Posterior cingulate gyrus (tissue), 11 donors: ENCODE data around the gene ZIC2.

Experiments used
- DNase-seq, 10 donors: peaks; one replicate each; pipeline versions ENCODE4 v3.0.0 to v3.0.0-alpha.2; 2020 to 2021; ENCODE audit warnings: mixed read lengths in 3 of 10
- intact Hi-C: fragments of 100-400 bp; cut with DNase I; formaldehyde crosslinking; loops from one replicate; pipeline ENCODE4 v1.15.1; 2023

ZIC2 gene

GRCh38 chr13:99959127-99959539, 22.5 kb upstream of the ZIC2 start:
- intact Hi-C loops, result no loop called here
- no peak for DNase-seq

- intact Hi-C loops, result no loop called here
Measured at GRCh38 chr13:99959540-99960230, 21.9 kb upstream of the ZIC2 start.

GRCh38 chr13:99960663-99961311, 20.8 kb upstream of the ZIC2 start:
- intact Hi-C loops, result no loop called here
- no peak for DNase-seq

More at GRCh38 chr13:99959540-99960230, 21.9 kb upstream of the ZIC2 start:
- DNase-seq, result peak in 2 of 10 donors; percentile 79

DNA sequence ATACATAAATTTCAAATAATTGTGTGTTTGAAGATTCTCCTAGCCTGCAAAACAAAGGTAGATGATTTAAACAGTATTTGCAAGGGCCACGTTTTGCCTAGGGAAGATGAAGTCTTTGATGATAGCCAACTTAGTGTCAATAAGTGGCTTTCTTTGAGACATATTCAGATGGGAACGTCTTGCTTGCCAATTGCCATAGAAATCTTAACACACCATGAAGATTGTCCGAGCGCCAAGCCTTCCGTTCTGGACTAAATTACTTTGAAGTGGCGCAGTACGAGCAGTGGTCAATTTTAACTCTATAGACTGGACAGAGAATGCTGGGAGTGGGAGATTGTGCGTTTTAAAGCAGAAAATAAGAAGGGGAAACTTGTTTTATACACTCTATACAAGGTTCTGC, 19.9 kb upstream of the ZIC2 start:
- no peak for DNase-seq
- intact Hi-C loops, result no loop called here

DNA sequence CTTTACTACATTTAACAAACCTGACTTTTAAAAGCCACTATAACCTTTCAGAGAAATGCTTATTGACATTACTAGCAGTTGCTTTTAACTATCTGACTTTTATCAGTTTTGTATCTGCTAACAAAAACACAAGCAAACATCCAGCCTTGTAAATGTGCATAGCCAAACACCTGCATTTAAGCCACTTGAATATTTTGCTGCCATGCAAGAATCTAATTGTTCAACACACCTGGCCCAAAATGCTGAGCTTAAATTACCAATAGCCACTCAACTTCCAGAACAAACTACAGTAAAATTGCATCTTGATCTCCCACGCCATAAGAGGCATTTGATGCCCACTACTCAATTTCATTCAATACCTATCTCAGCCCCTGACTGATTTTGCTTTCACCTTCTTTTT, 19.3 kb upstream of the ZIC2 start:
- DNase-seq, result no peak
- intact Hi-C loops, result no loop called here

GRCh38 chr13:99963816-99964339, 17.7 kb upstream of the ZIC2 start:
- DNase-seq, result no peak
- intact Hi-C loops, result no loop called here

- no peak for DNase-seq
- intact Hi-C loops, result no loop called here
Measured at GRCh38 chr13:99965329-99966000, 16.1 kb upstream of the ZIC2 start.

GRCh38 chr13:99966064-99966805, 15.3 kb upstream of the ZIC2 start:
- intact Hi-C loops, result no loop called here
- DNase-seq, result no peak

DNA sequence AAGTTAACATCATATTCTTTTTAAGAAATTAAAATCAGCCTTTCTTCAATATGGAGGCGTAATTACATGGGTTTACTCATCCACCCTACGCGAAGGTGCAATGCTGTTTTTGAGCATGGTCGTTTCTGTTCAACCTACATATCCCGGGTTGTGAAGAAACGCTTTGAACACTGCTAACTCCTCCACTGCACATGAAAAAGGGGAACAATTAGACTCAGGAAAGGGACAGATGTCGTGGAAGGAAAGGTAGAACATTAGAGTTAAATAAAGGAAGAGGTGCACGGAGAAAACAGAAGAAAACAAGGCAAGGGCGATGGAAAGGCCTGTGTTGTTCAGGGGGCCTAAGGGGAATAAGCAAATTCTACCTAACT, 14.1 kb upstream of the ZIC2 start:
- no peak for DNase-seq

GRCh38 chr13:99967869-99968520, 13.6 kb upstream of the ZIC2 start:
- intact Hi-C loops, result no loop called here
- no peak for DNase-seq

More for the DNA sequence above, 14.1 kb upstream of the ZIC2 start:
- intact Hi-C loops, result no loop called here

- intact Hi-C loops, result no loop called here
- DNase-seq, result no peak
Measured at GRCh38 chr13:99968521-99969452, 12.8 kb upstream of the ZIC2 start.

DNA sequence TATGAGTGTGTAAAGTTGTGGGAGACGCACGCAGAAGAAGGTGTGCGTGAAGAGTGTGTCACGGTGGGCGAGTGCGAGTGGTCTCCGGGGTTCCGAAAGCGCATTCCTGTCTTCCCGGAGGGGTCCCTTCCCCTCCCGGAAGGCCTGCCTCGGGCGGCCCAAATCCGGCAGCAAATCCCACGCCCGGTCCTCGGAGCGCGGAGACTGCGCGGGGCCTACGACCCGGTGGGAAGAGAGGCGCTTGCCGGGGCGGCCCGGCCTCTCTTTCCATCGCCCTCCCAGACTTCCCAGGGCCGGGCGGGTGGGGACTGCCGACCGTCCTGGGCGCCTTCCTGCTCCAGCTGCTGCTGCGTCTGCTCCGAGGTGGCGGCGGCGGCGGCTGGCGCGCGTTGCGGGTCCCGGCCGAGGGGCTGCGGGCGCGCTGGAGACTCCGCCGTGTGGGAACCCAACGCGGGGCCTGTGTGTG, 12.1 kb upstream of the ZIC2 start:
- intact Hi-C loops, result no loop called here
- DNase-seq, result no peak

- peak in 3 of 10 donors; percentile 69 to 77 (median 73) for DNase-seq
- intact Hi-C loops, result no loop called here
Measured at GRCh38 chr13:99969919-99970650, 11.5 kb upstream of the ZIC2 start.

DNA sequence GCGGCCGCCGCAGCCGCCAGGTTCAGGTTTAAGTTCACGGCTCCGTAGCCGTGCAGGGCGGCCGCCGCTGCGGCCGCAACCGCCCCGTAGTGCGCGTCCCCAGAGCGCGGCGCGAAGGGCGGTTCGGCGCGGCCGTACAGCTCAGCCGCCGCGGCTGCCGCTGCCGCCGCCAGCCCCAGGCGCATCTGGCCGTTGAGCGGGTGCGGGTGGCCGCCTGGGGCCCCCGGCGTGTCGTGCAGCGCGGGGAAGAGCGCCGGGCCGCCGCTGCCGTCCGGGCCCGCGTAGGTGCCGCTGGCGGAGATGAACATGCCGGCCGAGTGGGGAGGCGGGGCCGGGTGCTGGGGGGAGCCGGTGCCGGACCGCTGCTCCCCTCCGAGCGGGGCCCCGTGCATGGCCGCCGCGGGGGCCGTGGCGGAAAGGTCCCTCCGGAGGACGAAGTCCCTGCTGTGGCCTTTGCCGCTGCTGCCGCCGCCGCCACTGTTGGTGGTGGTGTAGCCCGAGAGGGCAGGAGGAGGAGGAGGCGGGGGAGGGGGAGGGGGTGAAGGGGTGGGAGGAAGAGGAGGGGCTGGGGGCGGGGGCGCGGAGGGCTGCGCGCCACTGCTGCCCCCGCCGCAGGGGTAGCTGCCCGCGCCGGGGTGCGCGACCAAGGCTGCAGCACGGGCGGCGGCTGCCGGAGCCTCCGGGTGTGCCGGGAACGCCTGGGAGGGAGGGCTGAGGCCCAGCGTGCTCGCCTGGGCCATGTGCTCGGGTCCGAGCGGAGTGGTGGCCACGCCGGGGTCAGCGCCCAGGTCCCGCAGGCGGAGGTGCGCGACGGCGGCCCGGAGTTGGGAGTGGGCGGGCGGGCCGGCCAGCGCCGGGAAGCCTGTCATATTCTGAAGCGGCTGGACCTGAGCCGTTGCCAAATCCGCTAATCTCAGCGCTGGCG, 10.7 kb upstream of the ZIC2 start:
- peak in 3 of 10 donors; percentile 72 to 84 (median 83) for DNase-seq
- intact Hi-C loops, result no loop called here

- peak in 6 of 10 donors; percentile 46 to 88 (median 72) for DNase-seq
- intact Hi-C loops, result no loop called here
Measured at GRCh38 chr13:99971576-99972189, 9.9 kb upstream of the ZIC2 start, which contains the start of gene ZIC5. TSS of gene ZIC5 (minus strand) at chr13:99971767. CDS start at chr13:99971603, 164 bp downstream.

- no peak for DNase-seq
- intact Hi-C loops, result no loop called here
Measured at GRCh38 chr13:99972190-99972731, 9.3 kb upstream of the ZIC2 start.
